HepG2 (cell line): Measurements from ENCODE around the gene PREX1.

Experiments
- BHLHE40 ChIP-seq: IDR thresholded peaks from 2 replicates; pipeline ENCODE4 v1.6.1; 2011; ENCODE audit warnings: low read length, improper control_type of control experiment
- CTCF ChIP-seq: sonication (generic); formaldehyde crosslinking; IDR thresholded peaks from 2 replicates; pipeline ENCODE4 v1.5.0; 2020; ENCODE audit warnings: mild to moderate bottlenecking, missing genetic modification reagents, moderate library complexity

- TF ChIP-seq CTCF (CRISPR knock-in tag): no peak
- TF ChIP-seq BHLHE40: no peak
Observed at GRCh38 chr20:48618631-48619030, 209.2 kb downstream of the PREX1 start.
